Stimulated activated CD8-positive, alpha-beta memory T cell treated with anti-CD3 and anti-CD28 coated beads, Interleukin-4, amount 100 ng/mL, for 48 hours (primary cell): ENCODE data around the gene ULK4.
"Not testable (repeated sequence)": the region's sequence is repeated elsewhere in the genome, so short reads cannot be mapped to it uniquely, and the experiment has no call there.

Experiments used
- DNase-seq: peaks from one replicate; pipeline ENCODE4 v3.0.0-alpha.2; 2020

The ULK4 gene

DNA sequence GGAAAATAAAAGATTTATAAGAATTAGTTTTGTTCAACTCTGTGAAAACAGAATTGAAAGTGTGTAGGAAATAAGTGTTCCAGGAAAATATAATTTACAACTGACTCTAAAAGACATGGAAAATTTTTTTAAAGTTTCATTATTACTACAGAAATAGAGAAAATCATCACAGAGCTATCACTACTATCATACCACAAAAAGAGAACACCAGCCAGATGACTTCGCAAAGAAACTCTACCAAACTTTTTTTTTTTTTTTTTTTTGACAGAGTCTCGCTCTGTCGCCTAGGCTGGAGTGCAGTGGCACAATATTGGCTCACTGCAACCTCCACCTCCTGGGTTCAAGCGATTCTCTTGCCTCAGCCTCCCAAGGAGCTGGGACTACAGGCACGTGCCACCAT, 405.7 kb downstream of the ULK4 start:
- not testable (repeated sequence) for DNase-seq

DNA sequence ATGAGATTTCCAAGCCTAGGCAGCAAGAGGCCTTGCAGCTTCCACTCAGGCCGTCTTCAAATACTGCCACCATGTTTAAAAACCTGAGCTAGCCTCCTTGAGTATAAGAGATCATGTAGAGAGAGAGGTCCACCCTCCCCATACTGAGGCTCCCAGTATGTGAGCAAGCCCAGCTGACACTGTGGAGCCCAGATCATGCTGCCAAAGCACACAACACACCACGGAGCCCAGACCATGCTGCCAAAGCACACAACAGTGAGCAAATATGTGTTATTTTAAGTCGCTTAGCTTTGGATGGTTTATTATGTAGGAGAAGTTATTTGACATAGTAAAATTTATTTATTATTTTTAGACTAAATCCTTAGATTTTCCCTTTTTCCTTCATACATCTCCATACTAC, 428.9 kb downstream of the ULK4 start:
- no peak for DNase-seq

DNA sequence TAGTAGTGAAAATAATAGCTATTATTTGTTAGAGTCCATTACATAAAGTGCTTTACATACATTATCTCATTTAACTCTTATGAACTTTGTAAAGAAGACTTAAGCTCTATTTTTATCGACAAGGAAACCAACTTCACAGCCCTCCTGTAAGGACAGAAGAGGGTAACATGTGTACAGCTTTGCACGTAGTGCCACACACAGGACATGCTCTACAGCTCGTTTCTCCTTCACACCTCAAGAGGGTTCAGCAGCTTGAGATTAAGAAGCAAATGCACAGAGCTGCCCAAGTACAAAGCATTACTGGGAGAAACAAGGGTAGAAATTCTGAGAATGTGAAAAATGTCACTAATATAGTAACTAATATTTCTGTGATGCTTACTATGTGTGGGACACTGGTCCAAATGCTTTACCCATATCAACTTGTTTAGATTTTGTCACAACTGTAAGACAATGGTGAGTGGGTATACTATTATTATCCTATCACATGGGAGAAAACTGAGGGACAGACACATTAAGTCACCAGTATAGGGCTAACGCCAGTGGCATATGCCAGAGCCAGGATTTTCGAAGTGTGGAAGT, 434.8 kb downstream of the ULK4 start:
- DNase-seq = no peak

DNA sequence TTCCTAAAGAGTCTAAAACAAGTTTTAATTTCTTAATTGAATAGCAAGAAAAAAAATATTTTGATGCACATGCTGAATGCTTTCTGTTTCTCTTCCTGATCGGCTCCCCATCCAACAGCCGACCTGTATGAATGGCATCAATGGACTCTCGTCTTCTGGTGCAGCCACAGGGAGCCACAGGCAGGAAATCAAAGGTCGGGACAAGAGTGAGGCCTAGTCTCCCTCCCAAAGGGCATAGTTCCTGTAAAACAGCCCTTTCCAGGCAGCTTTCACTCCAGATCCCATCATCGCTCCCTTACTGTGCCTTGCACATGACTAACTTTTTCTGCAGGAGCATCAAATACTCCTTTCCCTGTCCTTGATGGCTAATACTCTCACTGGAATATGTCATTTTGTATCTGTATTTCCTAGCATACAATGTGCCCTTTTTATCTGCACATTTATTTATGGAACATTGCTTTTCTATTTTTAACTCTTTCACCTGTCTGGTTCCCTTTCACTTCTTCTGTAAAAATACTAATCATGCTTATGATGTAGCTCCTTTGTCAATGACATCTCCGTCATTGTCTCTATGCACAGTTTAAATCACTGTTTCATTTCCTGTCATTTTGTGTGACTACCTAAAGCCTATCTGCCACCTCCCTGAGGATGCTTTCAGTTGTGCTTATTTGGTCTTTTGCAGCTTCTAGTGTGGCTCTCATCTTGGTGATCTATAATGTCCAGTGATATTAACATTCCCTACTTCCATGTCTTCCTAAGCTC, 436.4 kb downstream of the ULK4 start:
- DNase-seq = no peak

DNA sequence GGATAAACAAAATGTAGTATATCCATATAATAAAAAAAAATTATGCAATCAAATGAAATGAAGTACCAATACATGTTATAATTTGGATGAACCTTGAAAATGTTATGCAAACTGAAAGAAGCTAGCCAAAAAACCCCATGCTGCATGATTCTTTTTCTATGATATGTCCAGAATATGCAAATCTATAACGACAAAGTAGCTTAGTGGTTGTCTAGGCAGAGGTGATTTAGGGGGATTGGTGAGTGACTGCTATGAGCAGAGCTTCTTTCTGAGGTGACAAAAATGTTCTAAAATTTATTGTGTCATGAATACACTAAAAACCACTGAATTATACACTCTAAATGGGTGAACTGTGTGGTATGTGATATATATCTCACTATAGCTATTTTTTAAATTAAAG, 438.0 kb downstream of the ULK4 start:
- no peak for DNase-seq

DNA sequence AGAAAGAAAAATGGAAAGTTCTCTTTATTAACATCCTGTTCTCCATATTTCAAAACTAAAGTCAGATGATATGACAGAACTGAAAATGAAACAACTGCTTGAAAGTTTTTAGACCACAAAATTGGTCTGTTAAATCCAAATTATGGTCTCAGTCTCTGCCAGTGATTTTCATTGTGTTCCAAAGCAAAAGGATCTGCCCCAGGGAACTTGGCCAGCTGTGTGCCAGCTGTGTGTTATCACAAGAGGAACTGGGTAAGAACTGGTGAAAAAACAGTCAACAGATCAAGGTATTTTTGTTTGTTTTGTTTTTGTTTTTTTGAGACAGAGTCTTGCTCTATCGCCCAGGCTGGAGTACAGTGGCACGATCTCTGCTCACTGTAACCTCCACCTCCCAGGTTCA, 439.3 kb downstream of the ULK4 start:
- DNase-seq = no peak

DNA sequence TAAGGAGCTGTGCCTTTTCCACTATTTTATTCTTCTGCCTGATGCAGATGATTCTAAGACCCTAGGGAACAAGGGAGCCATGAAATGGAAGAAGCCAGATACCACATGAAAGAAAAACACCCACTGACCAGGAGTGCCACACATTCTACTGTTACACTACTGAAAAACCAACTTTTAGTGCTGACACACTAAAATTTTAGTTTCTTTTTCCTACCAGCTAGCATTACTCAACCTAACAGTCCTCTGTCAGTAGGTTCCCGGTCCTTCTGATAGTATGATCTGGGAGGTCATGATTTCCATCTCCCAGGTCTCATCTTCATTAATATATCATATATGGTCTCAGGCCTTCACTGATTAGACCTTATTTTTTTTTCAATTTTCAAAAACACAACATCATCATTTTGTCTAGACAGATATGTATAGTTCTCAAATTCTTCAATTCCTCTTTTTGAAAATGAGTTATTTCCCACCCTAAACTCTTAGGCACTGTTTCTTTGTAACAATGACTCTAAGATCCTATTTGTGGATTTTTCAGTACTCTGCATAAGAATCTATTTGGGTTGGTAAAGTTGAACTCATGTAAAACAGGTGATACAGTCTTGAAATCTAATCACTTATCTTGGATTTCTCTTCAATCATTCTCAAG, 440.8 kb downstream of the ULK4 start:
- no peak for DNase-seq

DNA sequence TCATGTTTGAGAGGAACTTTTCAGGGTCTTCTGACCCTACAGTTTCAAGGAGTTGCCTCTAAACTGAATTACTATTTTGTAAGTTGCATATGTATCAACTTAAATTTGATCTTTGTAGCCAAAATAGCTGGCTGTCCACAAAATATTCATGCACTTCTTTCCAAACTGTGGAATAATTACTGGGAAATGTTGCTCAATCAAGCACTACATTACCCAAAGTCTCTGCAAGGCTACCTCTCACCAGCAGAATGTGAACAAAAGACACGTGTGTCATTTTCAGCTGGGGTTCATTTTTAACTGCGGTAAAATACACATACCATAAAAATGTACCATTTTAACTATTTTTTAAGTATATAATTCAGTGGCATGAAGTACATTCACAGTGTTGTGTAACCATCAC, 442.2 kb downstream of the ULK4 start:
- DNase-seq = no peak

DNA sequence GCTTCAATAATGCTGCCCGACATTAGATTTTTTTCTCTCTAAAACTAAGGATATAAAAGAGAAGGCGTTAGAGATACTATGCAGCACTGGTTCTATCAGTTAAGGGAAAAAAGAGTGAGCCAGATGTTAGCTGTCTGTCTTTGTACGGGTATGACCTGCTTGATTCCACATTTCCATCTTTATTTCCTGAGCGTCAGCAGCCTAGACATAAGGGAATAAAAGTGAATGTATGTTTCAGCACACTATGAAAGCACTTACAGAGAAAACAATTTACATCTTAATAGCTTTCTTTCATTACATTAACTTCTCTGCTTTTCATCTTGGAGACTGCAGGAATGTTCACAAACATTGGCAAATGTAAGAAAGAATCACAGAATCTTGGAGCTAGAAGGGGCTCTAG, 443.3 kb downstream of the ULK4 start:
- no peak for DNase-seq

DNA sequence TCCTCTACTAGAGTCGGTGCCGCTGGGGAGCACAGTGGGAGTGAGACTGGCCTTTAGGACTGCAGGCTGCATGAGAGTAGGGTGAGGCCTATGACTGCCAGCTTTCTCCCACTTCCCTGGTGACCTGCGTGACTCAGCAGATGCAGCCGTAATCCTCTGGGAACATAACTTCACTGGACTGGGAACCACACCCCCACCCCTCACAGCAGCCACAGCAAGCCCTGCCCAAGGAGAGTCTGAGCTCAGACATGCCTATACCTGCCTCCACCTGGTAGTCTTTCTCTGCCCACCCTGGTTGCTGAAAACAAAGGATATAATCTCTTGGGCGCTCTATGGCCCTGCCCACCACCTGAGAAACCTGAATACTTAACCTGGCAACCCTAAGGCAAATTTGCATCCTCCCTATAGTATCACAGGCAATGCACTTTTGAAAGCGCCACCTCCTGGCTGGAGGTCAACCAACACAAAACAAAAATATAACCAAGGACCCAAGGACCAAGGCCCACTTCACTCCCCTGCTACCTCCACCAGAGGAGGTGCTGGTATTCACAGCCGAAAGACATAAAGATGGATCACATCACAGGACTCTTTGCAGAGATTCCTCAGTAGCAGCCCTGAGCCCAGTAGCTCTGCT, 453.7 kb downstream of the ULK4 start:
- DNase-seq = no peak

DNA sequence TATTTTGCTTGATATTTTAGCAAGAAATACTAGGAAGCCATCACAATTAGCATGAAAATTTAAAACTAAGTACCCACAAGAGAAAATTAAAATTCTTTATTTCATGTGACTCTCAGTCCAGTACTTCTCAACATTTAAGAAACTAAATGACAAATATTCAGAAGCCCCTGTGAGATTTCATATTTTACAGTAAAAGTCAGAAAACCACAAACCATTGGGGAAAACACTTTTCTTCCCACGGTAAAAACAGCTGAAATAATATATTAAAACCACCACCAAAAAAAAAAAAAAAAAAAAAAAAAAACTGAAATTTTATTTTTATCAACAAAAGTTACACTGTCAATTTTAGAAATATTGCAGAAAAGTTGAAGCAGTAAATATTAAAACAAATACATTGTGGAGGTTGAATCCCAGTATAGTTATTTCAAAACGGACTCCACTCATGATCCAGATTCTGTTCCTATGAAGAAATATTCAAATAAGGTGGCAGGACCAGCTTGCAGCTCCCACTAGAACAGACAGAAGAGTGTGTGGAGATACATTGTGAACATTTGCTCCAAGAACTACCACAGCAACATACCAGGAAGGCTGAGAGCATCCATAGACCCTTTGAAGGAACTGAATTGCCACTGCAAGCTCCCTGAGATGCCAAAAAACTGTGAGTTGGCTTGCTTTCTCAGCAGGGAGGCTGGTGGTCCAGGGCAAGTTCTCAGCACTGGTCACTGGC, 454.4 kb downstream of the ULK4 start:
- no peak for DNase-seq

DNA sequence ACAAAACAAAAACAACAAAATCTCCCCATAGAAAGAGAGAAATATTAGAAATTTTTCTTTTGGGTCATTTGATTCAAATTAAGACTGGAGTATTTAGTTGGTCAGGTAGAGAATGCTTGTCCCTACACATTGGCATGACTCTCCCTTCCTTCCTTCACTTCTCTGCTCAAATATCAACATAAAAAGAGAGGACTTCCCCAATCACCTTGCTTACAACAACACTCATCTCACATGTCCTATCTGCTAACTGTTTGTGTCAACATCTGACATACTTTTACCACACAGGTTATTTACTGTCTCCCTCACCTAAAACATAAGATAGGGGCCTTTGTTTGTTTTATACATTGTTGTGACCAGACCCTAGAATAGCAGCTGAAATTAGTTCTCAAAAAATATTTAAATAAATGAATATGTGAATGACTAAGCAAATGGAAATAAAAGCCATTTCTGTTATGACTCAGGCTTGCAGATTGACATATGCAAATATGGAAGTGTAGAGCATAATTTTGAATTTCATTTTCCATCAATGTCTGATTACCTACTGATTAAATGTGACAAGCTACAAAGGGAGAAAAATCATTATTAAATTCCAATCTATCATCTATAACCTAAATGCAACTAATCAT, 457.8 kb downstream of the ULK4 start:
- no peak for DNase-seq

DNA sequence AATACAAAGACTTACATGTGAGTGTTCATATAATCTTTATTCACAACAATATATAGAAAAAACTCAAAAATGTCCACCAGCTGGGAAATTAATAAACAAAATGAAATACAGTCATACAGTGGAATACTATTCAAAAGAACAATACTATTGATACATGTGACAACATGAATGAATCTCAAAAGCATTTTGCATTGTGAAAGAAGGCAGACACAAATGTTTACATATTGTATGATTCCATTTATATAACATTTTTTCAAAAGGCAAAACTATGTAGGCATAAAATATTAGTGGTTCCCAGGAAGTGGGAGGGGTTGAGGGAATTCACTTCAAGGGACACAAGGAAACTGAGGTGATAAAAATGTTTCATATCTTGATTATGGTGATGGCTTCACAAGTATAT, 459.4 kb downstream of the ULK4 start:
- no peak for DNase-seq

DNA sequence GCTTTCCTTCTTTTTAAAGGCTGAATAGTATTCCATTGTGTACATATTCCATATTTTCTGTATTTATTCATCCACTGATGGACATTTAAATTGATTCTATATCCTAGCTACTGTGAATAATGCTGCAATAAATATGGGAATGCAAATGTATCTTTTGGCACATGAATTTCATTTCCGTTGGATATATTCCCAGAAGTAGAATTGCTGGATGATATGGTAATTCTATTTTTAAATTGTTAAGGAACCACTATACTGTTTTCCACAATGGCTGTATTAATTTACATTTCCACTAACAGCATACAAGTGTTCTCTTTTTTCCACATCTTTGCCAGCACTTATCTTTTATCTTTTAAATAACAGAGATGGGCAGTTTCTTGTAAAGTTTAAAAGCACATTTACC, 459.9 kb downstream of the ULK4 start:
- no peak for DNase-seq

DNA sequence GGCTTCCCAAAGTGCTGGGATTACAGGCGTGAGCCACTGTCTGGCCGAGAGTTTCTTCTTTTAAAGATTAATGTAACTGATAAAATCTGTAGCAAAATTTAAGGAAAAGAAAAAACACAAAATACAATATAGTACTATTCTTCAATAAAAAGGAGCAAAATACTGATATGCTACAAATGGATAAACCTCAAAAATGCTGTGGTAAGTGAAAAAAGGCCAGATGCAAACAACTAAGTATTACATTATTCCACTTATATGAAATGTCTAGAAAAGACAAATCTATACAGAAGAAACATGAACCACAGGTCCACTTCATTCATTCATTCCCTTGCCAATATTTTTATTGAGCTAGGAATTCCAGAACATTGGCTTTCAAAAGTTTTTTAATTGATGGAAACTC, 463.1 kb downstream of the ULK4 start:
- DNase-seq = no peak

DNA sequence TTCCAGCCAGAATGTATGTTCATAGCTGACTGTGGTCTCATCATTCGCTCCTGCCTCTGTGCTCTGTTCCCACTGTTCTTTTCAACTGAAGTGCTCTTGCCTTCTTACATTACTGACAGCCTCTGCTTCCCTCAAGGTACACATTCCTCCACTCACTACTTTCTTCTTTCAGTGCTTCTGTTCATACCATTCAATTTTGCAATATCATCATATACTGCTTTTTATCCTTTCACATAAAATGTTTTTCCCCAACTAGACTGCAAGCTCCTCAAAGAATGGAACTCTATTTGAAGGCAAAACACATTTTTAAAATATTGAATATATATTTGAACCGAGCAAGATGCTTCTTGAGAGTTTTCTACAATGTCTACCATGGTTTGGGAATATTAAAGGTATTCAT, 471.5 kb downstream of the ULK4 start:
- DNase-seq = no peak

DNA sequence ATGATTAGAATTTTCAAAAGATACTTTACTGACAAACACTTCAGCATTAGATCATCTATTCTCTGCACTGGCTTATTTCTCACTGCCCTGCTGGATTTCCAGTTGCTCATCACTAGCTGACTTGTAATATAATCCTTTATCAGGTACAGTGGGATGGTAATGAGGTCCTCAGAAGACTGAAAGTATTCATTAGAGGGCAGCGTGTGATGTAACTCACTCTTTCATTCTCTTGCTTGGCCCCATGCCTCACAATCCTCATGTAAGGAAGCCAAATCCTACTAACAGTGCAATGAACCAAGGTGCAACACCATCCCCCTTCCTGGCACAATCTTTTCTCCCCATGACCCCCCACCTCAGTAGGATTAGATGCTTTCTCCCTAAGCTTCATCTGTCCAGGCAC, 472.7 kb downstream of the ULK4 start:
- DNase-seq = no peak

DNA sequence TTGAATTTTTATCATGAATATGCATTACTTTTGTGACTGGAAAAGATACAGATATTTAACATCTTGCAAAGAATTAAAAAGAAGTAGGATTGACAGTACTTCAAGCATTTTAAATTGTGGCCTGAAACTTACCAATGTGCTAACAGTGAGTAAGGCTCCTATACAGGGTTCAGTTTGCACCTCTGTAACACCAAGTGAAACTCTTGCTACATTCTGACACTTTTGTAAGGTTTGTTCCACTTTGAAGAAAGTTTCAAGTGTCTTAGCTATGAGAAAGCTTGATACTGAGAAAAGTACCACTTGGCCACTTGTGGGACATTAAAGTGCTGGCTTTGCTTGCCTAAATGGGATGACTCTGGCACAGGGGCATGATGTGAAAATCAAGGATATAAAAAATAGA, 473.4 kb downstream of the ULK4 start:
- DNase-seq = no peak

DNA sequence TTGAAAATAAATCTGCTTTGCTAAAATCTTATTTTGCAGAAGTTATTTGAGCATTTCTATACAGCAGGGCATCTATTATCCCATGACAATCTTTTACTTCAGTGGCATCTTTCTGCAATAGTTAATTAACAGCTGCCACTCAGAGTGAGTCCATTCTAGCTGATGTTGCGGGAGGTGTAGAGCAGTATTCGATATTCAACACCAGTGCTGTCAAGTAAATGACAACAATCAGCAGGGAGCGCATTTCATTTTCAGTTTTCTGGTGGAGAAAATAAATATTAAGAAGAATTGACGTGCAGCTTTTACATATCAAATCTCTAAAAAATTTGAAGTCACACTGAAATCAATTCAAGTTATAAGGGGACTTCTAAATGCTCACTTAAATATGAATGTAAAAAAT, 476.4 kb downstream of the ULK4 start:
- no peak for DNase-seq

DNA sequence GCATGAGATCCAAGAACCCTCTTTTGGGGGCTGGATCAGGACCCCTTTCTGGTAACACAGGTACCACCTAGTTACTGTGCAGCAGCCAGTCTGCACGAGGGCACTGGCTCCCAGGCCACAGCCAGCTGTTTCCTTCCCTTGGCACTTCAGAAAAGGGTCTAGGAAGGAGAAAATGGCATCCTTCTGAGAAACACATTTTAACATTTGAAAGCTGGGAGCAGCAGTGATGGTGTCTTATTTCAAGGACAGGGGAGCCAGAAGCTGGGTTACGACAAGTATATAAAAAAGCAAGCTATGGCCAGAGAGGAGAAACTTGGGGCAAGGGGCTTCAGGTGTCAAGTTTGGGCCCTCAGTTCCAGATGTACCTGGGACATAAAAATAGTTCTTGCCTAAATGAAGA, 479.8 kb downstream of the ULK4 start:
- DNase-seq = no peak

DNA sequence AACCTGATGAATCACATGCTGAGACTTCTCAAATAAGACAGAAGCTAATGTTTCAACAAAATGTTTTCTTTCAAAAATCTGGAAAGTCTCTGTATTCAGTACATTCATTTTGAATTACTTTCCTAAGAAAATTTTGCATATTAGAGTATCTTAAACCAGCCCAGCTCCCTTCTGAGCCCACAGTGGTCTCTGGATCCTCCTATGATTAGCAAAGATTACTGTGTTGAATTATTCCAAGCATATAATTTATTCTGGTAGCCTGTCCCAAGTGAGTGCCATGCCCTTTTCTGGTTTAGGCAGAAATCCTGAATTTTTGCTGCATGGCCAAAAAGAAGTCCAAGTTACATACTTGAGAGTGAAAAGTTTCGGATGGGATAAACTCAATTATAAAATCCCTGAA, 483.6 kb downstream of the ULK4 start:
- DNase-seq = no peak

DNA sequence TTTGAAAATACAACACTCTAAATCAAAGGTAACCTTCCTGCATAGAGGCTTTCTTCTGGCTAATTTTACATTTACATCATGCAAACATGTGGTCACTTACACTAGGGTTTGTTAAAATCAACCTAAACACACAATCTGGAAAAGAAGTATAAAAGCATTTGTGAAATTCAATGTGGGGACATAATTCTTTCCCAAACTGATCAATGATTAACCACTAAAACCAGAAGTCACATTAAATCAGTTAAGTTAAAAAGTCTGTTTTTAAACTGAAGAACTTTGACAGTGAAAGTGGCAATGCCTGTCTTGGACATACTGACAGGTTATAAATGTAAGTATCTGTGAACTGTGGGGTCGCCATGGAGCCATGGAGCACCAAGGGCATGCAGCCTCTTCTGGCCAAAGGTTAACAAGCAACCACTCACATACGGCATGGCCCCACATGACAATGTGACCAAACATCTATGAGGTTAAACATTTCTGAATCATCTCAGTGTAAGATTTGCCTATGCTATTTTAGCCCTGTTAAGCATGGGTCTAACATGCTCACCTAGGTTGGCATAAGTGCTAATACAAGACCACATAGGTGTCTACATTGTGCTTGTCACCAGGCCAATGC, 484.4 kb downstream of the ULK4 start:
- no peak for DNase-seq

DNA sequence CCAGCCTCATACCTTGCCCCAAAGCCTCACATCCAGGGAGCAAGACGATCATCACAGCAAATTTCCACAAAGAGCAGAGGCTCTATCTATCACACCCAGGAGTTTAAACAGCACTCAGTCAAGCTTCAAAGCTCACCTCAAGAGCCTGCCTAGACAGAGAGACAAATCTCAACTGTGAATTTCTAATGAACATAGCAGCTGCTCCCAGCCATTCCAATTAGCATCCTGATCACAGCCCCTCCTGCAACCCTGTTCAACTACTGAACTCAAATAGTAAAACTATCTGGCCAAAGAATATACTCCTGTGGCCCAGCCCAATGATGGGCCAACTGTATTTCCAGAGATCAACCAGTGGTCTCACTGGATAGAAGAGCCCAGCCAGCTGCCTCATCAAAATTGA, 492.8 kb downstream of the ULK4 start:
- no peak for DNase-seq
